ENCODE data around the gene LRRK1. TPM values are rescaled to one million over a fixed set of nuclear protein-coding genes. Genes with fewer than 3 reads are reported as not detected.

Gene LRRK1
- total and polyA plus RNA-seq, 2 of the 4 experiments (the other 2 are of a cell fraction): 3.0 to 5.8 TPM

DNA sequence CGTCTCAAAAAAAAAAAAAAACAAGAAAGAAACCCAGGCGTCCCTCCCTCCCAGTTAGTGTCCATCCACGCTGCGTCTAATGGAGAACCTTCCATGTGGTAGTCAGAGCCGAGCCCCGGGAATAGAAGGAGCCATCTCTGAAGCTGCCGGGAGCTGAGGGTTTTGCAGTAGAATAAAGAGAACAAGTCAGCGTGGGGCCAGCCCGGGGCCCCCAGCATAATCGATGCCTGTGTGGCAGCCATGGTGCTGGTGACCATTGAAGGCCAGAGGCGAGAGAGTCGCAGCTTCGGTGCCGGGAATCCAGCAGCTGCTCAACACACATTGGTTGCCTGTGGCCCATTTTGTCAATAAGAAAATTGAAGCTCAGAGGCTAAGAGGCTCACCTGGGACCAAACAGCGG is 181.0 kb downstream of the LRRK1 start:
- no peak overlapping the region for H2BK5ac ChIP-seq (ENCODE audit: low read depth, low read length, poor library complexity, severe bottlenecking)
- no peak overlapping the region for H4K91ac ChIP-seq (ENCODE audit: insufficient read depth, low read depth, low read length)
- H3K4me1 ChIP-seq (ENCODE audit: control insufficient read depth, insufficient read depth, low read length): peaks cover 6% of the 10 kb centered on the region
- no peak overlapping the region for H3K4me2 ChIP-seq (ENCODE audit: low read depth, low read length)
- H2BK120ac ChIP-seq (ENCODE audit: low read depth, low read length): no peak overlapping the region
- ATAC-seq (ENCODE audit: low read depth) (no peak), DNase-seq (no peak)
- H4K8ac ChIP-seq (ENCODE audit: low read depth in 2 of 2, low read length in 2 of 2): no peak overlapping the region
- no peaks in the 10 kb centered on the region for H3K36me3 ChIP-seq (ENCODE audit: control insufficient read depth, insufficient read depth, low read length)
- H2BK20ac ChIP-seq (ENCODE audit: low read depth, low read length): no peak overlapping the region
- intact Hi-C loops (cut with micrococcal nuclease): no loop called here
- no peak overlapping the region for H2AK5ac ChIP-seq (ENCODE audit: low read depth, low read length)
- no peak overlapping the region for H3K4me3 ChIP-seq (ENCODE audit: insufficient read depth, low read depth, low read length)
- no peak overlapping the region for H3K18ac ChIP-seq (ENCODE audit: low read depth, low read length)
- dilution Hi-C loops (cut with HindIII; ENCODE audit: low sequenced_read_pairs, unreplicated experiment): no loop called here
- H3K27me3 ChIP-seq (ENCODE audit: control insufficient read depth, insufficient read depth, low read length): no peaks in the 10 kb centered on the region; the same call in 1 of the 2 replicates
- no peaks in the 10 kb centered on the region; the same call in 1 of the 2 replicates for H3K9me3 ChIP-seq (ENCODE audit: control insufficient read depth, insufficient read depth, low read length)
- H2BK15ac ChIP-seq (ENCODE audit: low read depth, low read length): no peak overlapping the region
- H3K14ac ChIP-seq (replicated peaks; ENCODE audit: low read depth, low read length): no peak overlapping the region
- in situ Hi-C loops (cut with MboI; ENCODE audit: low sequenced_read_pairs): no loop called here
- ChIA-PET CTCF (interaction anchor here (0.7 kb wide), 1 partner anchor 144 kb away, joined by 3 read pairs; no protein-coding TSS in a partner anchor), POLR2A (ENCODE audit: unreplicated experiment) (no interaction called here)
- no peak overlapping the region for H3K9ac ChIP-seq (ENCODE audit: low read depth, low read length)
- no peak overlapping the region for H3K56ac ChIP-seq (ENCODE audit: extremely low read depth, insufficient read depth, low read length)
- no peak for TF ChIP-seq SMC3 (IDR thresholded peaks at IDR 0.05; ENCODE audit: low read depth, low read length)
- no peak for TF ChIP-seq RFX5 (IDR thresholded peaks at IDR 0.05; ENCODE audit: low read depth, low read length)
- TF ChIP-seq CEBPB (IDR thresholded peaks at IDR 0.05; ENCODE audit: low read depth, low read length): no peak
- no peak for TF ChIP-seq RCOR1 (IDR thresholded peaks at IDR 0.05; ENCODE audit: insufficient replicate concordance, low read length)
- peaks cover 9% of the 10 kb centered on the region; the same call in 1 of the 2 replicates for H3K9me1 ChIP-seq (ENCODE audit: insufficient read depth, low read length)
- H3K27ac ChIP-seq (ENCODE audit: insufficient read depth, low read length): no peak overlapping the region
- no peak overlapping the region for H2AFZ ChIP-seq (replicated peaks; ENCODE audit: low read length, poor library complexity)
- H3K23ac ChIP-seq (ENCODE audit: low read depth, low read length): no peak overlapping the region
- no peak overlapping the region for H4K5ac ChIP-seq (ENCODE audit: low read depth, low read length)
- no peak overlapping the region for H3K4ac ChIP-seq (ENCODE audit: low read depth, low read length)
- BruUV-seq (replicated peaks): no TSS peak
- H3K79me1 ChIP-seq (ENCODE audit: low read depth in 1 of 2, low read length in 2 of 2): no peaks in the 10 kb centered on the region
- no peak overlapping the region for H2AK9ac ChIP-seq (replicated peaks; ENCODE audit: low read depth, low read length, poor library complexity)
- no peaks in the 10 kb centered on the region for H4K20me1 ChIP-seq (ENCODE audit: insufficient read depth, low read length)
- 100% methylated on average over 5 of the region's 15 CpGs; no CpG with 5 or more reads in 1 of the 2 experiments for WGBS, 2 experiments (ENCODE audit: extremely low coverage in 2 of 2, insufficient read length in 1 of 2)
